KMS-11 (cell line): ENCODE results near the gene MRPL18.

Experiments
- H2AFZ ChIP-seq: fragments of 200-600 bp; sonication (generic); 2 replicates; pipeline ENCODE4 v1.6.1; 2016; ENCODE audit warnings: antibody characterized with exemption, mixed run types, low read depth
- H3K27ac ChIP-seq: fragments of 200-600 bp; sonication (generic); 2 replicates; pipeline ENCODE4 v1.6.1; 2016; ENCODE audit warnings: mild to moderate bottlenecking, mixed run types
- H3K27me3 ChIP-seq: fragments of 200-600 bp; sonication (generic); 2 replicates; pipeline ENCODE4 v1.6.1; 2017; ENCODE audit warnings: mild to moderate bottlenecking, low read depth, mixed run types, moderate library complexity; ENCODE audit not compliant: insufficient read depth
- H3K36me3 ChIP-seq: fragments of 200-600 bp; sonication (generic); 2 replicates; pipeline ENCODE4 v1.6.1; 2017; ENCODE audit warnings: mild to moderate bottlenecking, mixed run types; ENCODE audit not compliant: insufficient read depth
- H3K4me1 ChIP-seq: fragments of 200-600 bp; sonication (generic); 2 replicates; pipeline ENCODE4 v1.6.1; 2016; ENCODE audit warnings: mild to moderate bottlenecking, low read depth, mixed run types; ENCODE audit not compliant: poor library complexity, severe bottlenecking
- H3K4me2 ChIP-seq: fragments of 200-600 bp; sonication (generic); 2 replicates; pipeline ENCODE4 v1.7.0; 2016; ENCODE audit warnings: mild to moderate bottlenecking, mixed run types
- H3K4me3 ChIP-seq: fragments of 200-600 bp; sonication (generic); IDR thresholded peaks from 2 replicates; pipeline ENCODE4 v1.6.1; 2017; ENCODE audit warnings: low read depth, low read length, mixed read lengths; ENCODE audit not compliant: insufficient read depth
- H3K79me2 ChIP-seq: fragments of 200-600 bp; sonication (generic); 2 replicates; pipeline ENCODE4 v1.6.1; 2016; ENCODE audit warnings: low read depth, mixed run types; ENCODE audit not compliant: insufficient read depth
- H3K9ac ChIP-seq: fragments of 200-600 bp; sonication (generic); 2 replicates; pipeline ENCODE4 v1.6.1; 2016; ENCODE audit warnings: mild to moderate bottlenecking, mixed run types
- H4K20me1 ChIP-seq: fragments of 200-600 bp; sonication (generic); 2 replicates; pipeline ENCODE4 v1.6.1; 2016; ENCODE audit warnings: mild to moderate bottlenecking, mixed run types; ENCODE audit not compliant: insufficient read depth
- CTCF ChIP-seq: fragments of 200-600 bp; sonication (generic); conservative IDR thresholded peaks from 2 replicates; pipeline ENCODE4 v1.6.1; 2017; ENCODE audit warnings: low read depth, mild to moderate bottlenecking, antibody characterized with exemption, low read length, moderate library complexity, mixed read lengths

Gene MRPL18

GRCh38 chr6:159801935-159802334 lies 11.7 kb downstream of the MRPL18 start:
- Histone ChIP-seq H3K4me3 (no peak overlapping the region), H2AFZ (no peak overlapping the region), H3K36me3 (peaks cover 7% of the 10 kb centered on the region; the same call in 1 of the 2 replicates), H3K4me2 (no peak overlapping the region), H4K20me1 (no peaks in the 10 kb centered on the region), H3K27ac (no peak overlapping the region), H3K4me1 (no peaks in the 10 kb centered on the region), H3K27me3 (no peaks in the 10 kb centered on the region), H3K79me2 (peaks cover 3% of the 10 kb centered on the region; the same call in 1 of the 2 replicates), H3K9ac (no peak overlapping the region)
- TF ChIP-seq CTCF = no peak

GRCh38 chr6:159804504-159804903 lies 14.2 kb downstream of the MRPL18 start:
- no peak overlapping the region for H3K9ac ChIP-seq
- H2AFZ ChIP-seq = no peak overlapping the region
- TF ChIP-seq CTCF = no peak
- no peaks in the 10 kb centered on the region for H3K4me1 ChIP-seq
- no peaks in the 10 kb centered on the region for H4K20me1 ChIP-seq
- H3K79me2 ChIP-seq = no peaks in the 10 kb centered on the region
- no peaks in the 10 kb centered on the region for H3K27me3 ChIP-seq
- no peak overlapping the region for H3K4me2 ChIP-seq
- H3K36me3 ChIP-seq = no peaks in the 10 kb centered on the region
- H3K4me3 ChIP-seq = no peak overlapping the region
- H3K27ac ChIP-seq = no peak overlapping the region

- no peak overlapping the region for H3K4me3 ChIP-seq
- no peak overlapping the region for H2AFZ ChIP-seq
These were observed 15.3 kb downstream of the MRPL18 start for GRCh38 chr6:159805440-159806020.

GRCh38 chr6:159806021-159806458 lies 15.8 kb downstream of the MRPL18 start:
- TF ChIP-seq CTCF = no peak
- Histone ChIP-seq H4K20me1 (no peaks in the 10 kb centered on the region), H3K4me3 (no peak overlapping the region), H3K27me3 (no peaks in the 10 kb centered on the region), H3K79me2 (no peaks in the 10 kb centered on the region), H2AFZ (no peak overlapping the region), H3K4me1 (no peaks in the 10 kb centered on the region), H3K27ac (no peak overlapping the region), H3K36me3 (no peaks in the 10 kb centered on the region), H3K9ac (no peak overlapping the region), H3K4me2 (no peak overlapping the region)

More at GRCh38 chr6:159805440-159806020, 15.3 kb downstream of the MRPL18 start:
- Histone ChIP-seq H3K79me2 (no peaks in the 10 kb centered on the region), H3K27ac (no peak overlapping the region), H4K20me1 (no peaks in the 10 kb centered on the region), H3K4me1 (no peaks in the 10 kb centered on the region), H3K27me3 (no peaks in the 10 kb centered on the region), H3K4me2 (no peak overlapping the region), H3K9ac (no peak overlapping the region), H3K36me3 (no peaks in the 10 kb centered on the region)
- no peak for TF ChIP-seq CTCF
